ENCODE measurements around the gene ZNF865.

The ZNF865 gene

DNA sequence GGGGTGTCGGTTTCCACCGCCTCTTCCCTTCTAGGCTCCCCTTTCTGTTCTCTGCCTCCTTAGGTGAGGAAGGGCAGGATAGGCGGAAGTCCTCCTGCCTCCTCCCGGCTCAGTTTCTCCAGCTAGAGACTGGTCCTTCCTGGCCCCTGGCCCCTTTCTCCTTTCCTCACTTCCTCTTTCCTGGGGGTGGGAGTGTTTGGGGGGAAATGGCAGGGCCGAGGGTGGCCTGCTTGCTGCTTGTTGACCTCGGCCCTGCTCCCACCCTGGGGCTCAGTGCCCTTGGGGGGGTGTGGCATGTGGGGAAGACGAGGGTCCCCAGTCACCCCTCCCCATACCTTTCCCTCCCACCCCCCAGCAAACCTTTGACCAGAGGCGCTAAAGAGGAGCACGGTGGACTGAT is 54.4 kb downstream of the ZNF865 start:
- no peak for ATAC-seq
- no peak for TF ChIP-seq SNAI2 (CRISPR knock-in tag; IDR thresholded peaks at IDR 0.05)

DNA sequence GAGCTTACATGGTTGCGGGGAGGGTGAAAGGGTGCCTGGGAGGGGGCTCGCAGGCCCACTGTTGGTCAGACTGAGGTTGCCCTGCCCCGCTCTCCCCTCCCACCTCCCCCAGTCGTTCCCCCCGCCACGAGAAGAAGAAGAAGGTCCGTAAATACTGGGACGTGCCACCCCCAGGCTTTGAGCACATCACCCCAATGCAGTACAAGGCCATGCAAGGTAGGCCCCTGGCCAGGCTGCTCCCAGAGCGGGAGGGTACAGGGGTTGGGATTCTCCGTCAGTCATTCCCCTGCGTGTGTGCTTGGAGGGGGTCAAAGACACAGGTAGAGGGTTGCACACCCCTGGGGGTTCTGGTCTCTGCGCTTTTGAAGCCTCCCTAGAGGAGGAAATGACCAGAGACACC is 55.0 kb downstream of the ZNF865 start:
- TF ChIP-seq, protein P1, sequence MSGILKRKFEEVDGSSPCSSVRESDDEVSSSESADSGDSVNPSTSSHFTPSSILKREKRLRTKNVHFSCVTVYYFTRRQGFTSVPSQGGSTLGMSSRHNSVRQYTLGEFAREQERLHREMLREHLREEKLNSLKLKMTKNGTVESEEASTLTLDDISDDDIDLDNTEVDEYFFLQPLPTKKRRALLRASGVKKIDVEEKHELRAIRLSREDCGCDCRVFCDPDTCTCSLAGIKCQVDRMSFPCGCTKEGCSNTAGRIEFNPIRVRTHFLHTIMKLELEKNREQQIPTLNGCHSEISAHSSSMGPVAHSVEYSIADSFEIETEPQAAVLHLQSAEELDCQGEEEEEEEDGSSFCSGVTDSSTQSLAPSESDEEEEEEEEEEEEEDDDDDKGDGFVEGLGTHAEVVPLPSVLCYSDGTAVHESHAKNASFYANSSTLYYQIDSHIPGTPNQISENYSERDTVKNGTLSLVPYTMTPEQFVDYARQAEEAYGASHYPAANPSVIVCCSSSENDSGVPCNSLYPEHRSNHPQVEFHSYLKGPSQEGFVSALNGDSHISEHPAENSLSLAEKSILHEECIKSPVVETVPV (CRISPR knock-in tag; IDR thresholded peaks at IDR 0.05): no peak
- no peak for TF ChIP-seq SNAI2 (CRISPR knock-in tag; IDR thresholded peaks at IDR 0.05)
- no peak for TF ChIP-seq ZNF8 (CRISPR knock-in tag; IDR thresholded peaks at IDR 0.05)
- TF ChIP-seq GLIS3 (CRISPR knock-in tag; IDR thresholded peaks at IDR 0.05): no peak
- TF ChIP-seq PPARA (CRISPR knock-in tag; IDR thresholded peaks at IDR 0.05; ENCODE audit: borderline replicate concordance): no peak
- no peak for TF ChIP-seq RARB (CRISPR knock-in tag; IDR thresholded peaks at IDR 0.05)
- TF ChIP-seq ZNF565 (CRISPR knock-in tag; conservative IDR thresholded peaks at IDR 0.05; ENCODE audit: low read depth): no peak
- no peak for TF ChIP-seq BACH2 (CRISPR knock-in tag; IDR thresholded peaks at IDR 0.05; ENCODE audit: borderline replicate concordance)
- no peak for TF ChIP-seq ISL1 (CRISPR knock-in tag; IDR thresholded peaks at IDR 0.05)
- TF ChIP-seq, protein P2, sequence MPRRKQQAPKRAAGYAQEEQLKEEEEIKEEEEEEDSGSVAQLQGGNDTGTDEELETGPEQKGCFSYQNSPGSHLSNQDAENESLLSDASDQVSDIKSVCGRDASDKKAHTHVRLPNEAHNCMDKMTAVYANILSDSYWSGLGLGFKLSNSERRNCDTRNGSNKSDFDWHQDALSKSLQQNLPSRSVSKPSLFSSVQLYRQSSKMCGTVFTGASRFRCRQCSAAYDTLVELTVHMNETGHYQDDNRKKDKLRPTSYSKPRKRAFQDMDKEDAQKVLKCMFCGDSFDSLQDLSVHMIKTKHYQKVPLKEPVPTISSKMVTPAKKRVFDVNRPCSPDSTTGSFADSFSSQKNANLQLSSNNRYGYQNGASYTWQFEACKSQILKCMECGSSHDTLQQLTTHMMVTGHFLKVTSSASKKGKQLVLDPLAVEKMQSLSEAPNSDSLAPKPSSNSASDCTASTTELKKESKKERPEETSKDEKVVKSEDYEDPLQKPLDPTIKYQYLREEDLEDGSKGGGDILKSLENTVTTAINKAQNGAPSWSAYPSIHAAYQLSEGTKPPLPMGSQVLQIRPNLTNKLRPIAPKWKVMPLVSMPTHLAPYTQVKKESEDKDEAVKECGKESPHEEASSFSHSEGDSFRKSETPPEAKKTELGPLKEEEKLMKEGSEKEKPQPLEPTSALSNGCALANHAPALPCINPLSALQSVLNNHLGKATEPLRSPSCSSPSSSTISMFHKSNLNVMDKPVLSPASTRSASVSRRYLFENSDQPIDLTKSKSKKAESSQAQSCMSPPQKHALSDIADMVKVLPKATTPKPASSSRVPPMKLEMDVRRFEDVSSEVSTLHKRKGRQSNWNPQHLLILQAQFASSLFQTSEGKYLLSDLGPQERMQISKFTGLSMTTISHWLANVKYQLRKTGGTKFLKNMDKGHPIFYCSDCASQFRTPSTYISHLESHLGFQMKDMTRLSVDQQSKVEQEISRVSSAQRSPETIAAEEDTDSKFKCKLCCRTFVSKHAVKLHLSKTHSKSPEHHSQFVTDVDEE (CRISPR knock-in tag; IDR thresholded peaks at IDR 0.05): no peak
- TF ChIP-seq, protein P3, sequence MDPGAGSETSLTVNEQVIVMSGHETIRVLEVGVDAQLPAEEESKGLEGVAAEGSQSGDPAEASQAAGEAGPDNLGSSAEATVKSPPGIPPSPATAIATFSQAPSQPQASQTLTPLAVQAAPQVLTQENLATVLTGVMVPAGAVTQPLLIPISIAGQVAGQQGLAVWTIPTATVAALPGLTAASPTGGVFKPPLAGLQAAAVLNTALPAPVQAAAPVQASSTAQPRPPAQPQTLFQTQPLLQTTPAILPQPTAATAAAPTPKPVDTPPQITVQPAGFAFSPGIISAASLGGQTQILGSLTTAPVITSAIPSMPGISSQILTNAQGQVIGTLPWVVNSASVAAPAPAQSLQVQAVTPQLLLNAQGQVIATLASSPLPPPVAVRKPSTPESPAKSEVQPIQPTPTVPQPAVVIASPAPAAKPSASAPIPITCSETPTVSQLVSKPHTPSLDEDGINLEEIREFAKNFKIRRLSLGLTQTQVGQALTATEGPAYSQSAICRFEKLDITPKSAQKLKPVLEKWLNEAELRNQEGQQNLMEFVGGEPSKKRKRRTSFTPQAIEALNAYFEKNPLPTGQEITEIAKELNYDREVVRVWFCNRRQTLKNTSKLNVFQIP (CRISPR knock-in tag; IDR thresholded peaks at IDR 0.05; ENCODE audit: borderline replicate concordance, low read depth): no peak
- TF ChIP-seq, protein P4, sequence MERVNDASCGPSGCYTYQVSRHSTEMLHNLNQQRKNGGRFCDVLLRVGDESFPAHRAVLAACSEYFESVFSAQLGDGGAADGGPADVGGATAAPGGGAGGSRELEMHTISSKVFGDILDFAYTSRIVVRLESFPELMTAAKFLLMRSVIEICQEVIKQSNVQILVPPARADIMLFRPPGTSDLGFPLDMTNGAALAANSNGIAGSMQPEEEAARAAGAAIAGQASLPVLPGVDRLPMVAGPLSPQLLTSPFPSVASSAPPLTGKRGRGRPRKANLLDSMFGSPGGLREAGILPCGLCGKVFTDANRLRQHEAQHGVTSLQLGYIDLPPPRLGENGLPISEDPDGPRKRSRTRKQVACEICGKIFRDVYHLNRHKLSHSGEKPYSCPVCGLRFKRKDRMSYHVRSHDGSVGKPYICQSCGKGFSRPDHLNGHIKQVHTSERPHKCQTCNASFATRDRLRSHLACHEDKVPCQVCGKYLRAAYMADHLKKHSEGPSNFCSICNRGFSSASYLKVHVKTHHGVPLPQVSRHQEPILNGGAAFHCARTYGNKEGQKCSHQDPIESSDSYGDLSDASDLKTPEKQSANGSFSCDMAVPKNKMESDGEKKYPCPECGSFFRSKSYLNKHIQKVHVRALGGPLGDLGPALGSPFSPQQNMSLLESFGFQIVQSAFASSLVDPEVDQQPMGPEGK (CRISPR knock-in tag; IDR thresholded peaks at IDR 0.05; ENCODE audit: borderline replicate concordance): no peak
- TF ChIP-seq ZNF70 (CRISPR knock-in tag; IDR thresholded peaks at IDR 0.05): no peak
- no peak for TF ChIP-seq ESRRG (CRISPR knock-in tag; IDR thresholded peaks at IDR 0.05)
- TF ChIP-seq OSR1 (CRISPR knock-in tag; IDR thresholded peaks at IDR 0.05): no peak
- no peak for TF ChIP-seq ARNTL (CRISPR knock-in tag; IDR thresholded peaks at IDR 0.05; ENCODE audit: borderline replicate concordance, low read depth)
- no peak for TF ChIP-seq ZFP3 (CRISPR knock-in tag; IDR thresholded peaks at IDR 0.05)
- no peak for TF ChIP-seq ZC3H10 (CRISPR knock-in tag; IDR thresholded peaks at IDR 0.05)
- TF ChIP-seq TOX (CRISPR knock-in tag; IDR thresholded peaks at IDR 0.05; ENCODE audit: borderline replicate concordance): no peak
- no peak for ATAC-seq

DNA sequence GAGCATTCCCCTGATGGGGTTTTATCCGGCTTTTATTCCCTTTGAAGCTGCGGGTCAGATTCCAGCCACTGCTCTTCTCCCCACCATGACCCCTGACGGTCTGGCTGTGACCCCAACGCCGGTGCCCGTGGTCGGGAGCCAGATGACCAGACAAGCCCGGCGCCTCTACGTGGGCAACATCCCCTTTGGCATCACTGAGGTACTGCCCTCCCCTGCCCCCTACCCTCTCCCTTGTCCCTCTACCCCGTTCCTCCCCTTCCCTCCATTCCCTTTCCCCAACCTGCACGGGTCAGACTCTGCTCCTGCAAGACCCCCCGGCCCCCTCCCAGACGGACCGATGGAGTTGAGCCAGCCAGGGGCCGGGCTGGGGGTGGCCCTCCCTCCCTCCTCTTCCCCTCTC is 55.5 kb downstream of the ZNF865 start:
- ATAC-seq: no peak
- TF ChIP-seq, protein P3 (CRISPR knock-in tag; IDR thresholded peaks at IDR 0.05; ENCODE audit: borderline replicate concordance, low read depth): no peak
- TF ChIP-seq BACH2 (CRISPR knock-in tag; IDR thresholded peaks at IDR 0.05; ENCODE audit: borderline replicate concordance): no peak
- TF ChIP-seq, protein P2 (CRISPR knock-in tag; IDR thresholded peaks at IDR 0.05): no peak
- TF ChIP-seq CSDC2 (CRISPR knock-in tag; IDR thresholded peaks at IDR 0.05): no peak
- no peak for TF ChIP-seq ARNTL (CRISPR knock-in tag; IDR thresholded peaks at IDR 0.05; ENCODE audit: borderline replicate concordance, low read depth)
- TF ChIP-seq TCF4 (CRISPR knock-in tag; IDR thresholded peaks at IDR 0.05; ENCODE audit: borderline replicate concordance): no peak
- no peak for TF ChIP-seq OSR1 (CRISPR knock-in tag; IDR thresholded peaks at IDR 0.05)
- TF ChIP-seq GLIS3 (CRISPR knock-in tag; IDR thresholded peaks at IDR 0.05): no peak
- TF ChIP-seq SNAI2 (CRISPR knock-in tag; IDR thresholded peaks at IDR 0.05): no peak
- TF ChIP-seq ZNF565 (CRISPR knock-in tag; conservative IDR thresholded peaks at IDR 0.05; ENCODE audit: low read depth): no peak
- TF ChIP-seq ZFP30 (CRISPR knock-in tag; IDR thresholded peaks at IDR 0.05): no peak
- TF ChIP-seq, protein P4 (CRISPR knock-in tag; IDR thresholded peaks at IDR 0.05; ENCODE audit: borderline replicate concordance): no peak
- TF ChIP-seq RARB (CRISPR knock-in tag; IDR thresholded peaks at IDR 0.05): no peak
- no peak for TF ChIP-seq ZFP3 (CRISPR knock-in tag; IDR thresholded peaks at IDR 0.05)
